ENCODE results near the gene EPHA4. TPM values are rescaled to one million over a fixed set of nuclear protein-coding genes. Genes with fewer than 3 reads are reported as not detected.

The EPHA4 gene
- total and polyA plus RNA-seq, 2 donors (not counting 1 experiment from before 2014, with no cell fraction given): 9.6 to 21.0 TPM

DNA sequence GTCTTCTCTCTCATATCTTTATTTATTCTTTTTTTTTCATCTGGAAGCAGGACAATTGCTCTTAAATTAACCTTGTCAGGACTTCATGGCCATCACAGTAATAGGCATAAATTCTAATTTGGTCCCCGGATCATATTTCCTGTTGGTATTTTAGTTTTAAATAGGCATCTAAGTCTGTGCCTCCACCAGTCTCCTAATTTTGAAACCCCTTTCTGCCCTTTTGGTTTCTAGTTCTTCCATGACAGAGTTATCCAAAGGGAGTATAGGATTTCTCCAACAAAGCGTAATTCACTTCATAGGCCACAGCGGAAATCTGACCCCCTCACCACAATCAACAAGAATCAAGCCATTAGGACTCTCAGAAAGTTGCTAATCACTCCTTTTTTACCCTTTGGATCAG, 3.8 kb downstream of the EPHA4 start:
- DNase-seq (ENCODE audit: low read depth in 2 of 2): no peak
- Histone ChIP-seq H4K20me1 (ENCODE audit: control insufficient read depth, extremely low read depth, insufficient read depth, low read length) (no peaks in the 10 kb centered on the region), H3K36me3 (ENCODE audit: control insufficient read depth, insufficient read depth, low read length) (no peaks in the 10 kb centered on the region), H3K4me1 (ENCODE audit: control insufficient read depth, extremely low read depth, insufficient read depth, low read length) (no peaks in the 10 kb centered on the region), H2AFZ (ENCODE audit: low read length) (no peak overlapping the region), H3K4me2 (ENCODE audit: extremely low read depth, insufficient read depth, low read length) (no peak overlapping the region), H3K4me3 (replicated peaks in 1 of 4; ENCODE audit: control extremely low read depth in 1 of 4, insufficient read depth in 1 of 4, low read depth in 3 of 4, low read length in 4 of 4) (no peak overlapping the region), H3K27me3 (ENCODE audit: control insufficient read depth, insufficient read depth, low read length) (peaks cover 5% of the 10 kb centered on the region), H3K9me3 (ENCODE audit: control insufficient read depth, insufficient read depth, low read depth, low read length) (no peaks in the 10 kb centered on the region), H3K79me2 (ENCODE audit: control insufficient read depth, insufficient read depth, low read length) (peaks cover 15% of the 10 kb centered on the region), H3K9ac (ENCODE audit: insufficient read depth, low read length) (no peak overlapping the region), H3K27ac (ENCODE audit: insufficient read depth, low read length) (no peak overlapping the region)
- no peak for TF ChIP-seq EZH2 (IDR thresholded peaks at IDR 0.05; ENCODE audit: low read length, missing control alignments)
- TF ChIP-seq, protein P1, sequence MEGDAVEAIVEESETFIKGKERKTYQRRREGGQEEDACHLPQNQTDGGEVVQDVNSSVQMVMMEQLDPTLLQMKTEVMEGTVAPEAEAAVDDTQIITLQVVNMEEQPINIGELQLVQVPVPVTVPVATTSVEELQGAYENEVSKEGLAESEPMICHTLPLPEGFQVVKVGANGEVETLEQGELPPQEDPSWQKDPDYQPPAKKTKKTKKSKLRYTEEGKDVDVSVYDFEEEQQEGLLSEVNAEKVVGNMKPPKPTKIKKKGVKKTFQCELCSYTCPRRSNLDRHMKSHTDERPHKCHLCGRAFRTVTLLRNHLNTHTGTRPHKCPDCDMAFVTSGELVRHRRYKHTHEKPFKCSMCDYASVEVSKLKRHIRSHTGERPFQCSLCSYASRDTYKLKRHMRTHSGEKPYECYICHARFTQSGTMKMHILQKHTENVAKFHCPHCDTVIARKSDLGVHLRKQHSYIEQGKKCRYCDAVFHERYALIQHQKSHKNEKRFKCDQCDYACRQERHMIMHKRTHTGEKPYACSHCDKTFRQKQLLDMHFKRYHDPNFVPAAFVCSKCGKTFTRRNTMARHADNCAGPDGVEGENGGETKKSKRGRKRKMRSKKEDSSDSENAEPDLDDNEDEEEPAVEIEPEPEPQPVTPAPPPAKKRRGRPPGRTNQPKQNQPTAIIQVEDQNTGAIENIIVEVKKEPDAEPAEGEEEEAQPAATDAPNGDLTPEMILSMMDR (conservative IDR thresholded peaks at IDR 0.05 in 1 of 2, IDR thresholded peaks at IDR 0.05 in 1 of 2; ENCODE audit: low read depth in 1 of 2, low read length in 2 of 2): no peak

DNA sequence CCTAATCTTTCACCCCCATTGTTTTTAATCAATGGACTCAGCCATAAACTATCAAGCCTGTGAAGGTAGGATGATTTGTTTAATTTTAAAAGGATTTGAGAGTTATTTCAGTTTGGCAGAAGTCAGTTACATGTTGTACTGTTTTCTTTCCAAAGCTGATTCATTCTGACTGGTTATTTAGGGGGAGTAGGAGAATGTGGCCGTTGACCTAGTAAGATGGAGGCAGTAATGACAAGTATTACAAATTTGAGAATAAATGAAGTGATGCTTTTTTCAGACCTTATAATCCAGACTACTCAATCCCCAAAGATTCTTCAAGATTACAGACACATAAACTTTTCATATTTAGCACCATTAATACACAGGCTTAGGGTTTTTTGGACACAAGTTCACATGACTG, 4.3 kb downstream of the EPHA4 start:
- peak; percentile 6 to 56 for DNase-seq (ENCODE audit: low read depth in 2 of 2)
- no peak overlapping the region for H3K9ac ChIP-seq (ENCODE audit: insufficient read depth, low read length)
- H3K4me2 ChIP-seq (ENCODE audit: extremely low read depth, insufficient read depth, low read length): no peak overlapping the region
- no peaks in the 10 kb centered on the region for H3K36me3 ChIP-seq (ENCODE audit: control insufficient read depth, insufficient read depth, low read length)
- TF ChIP-seq, protein P1 (conservative IDR thresholded peaks at IDR 0.05 in 1 of 2, IDR thresholded peaks at IDR 0.05 in 1 of 2; ENCODE audit: low read depth in 1 of 2, low read length in 2 of 2): no peak
- no peak for TF ChIP-seq EZH2 (IDR thresholded peaks at IDR 0.05; ENCODE audit: low read length, missing control alignments)
- H3K9me3 ChIP-seq (ENCODE audit: control insufficient read depth, insufficient read depth, low read depth, low read length): no peaks in the 10 kb centered on the region
- no peaks in the 10 kb centered on the region for H3K4me1 ChIP-seq (ENCODE audit: control insufficient read depth, extremely low read depth, insufficient read depth, low read length)
- no peak overlapping the region for H3K27ac ChIP-seq (ENCODE audit: insufficient read depth, low read length)
- H3K4me3 ChIP-seq (replicated peaks in 1 of 4; ENCODE audit: control extremely low read depth in 1 of 4, insufficient read depth in 1 of 4, low read depth in 3 of 4, low read length in 4 of 4): no peak overlapping the region
- H3K79me2 ChIP-seq (ENCODE audit: control insufficient read depth, insufficient read depth, low read length): peaks cover 15% of the 10 kb centered on the region
- no peak overlapping the region for H2AFZ ChIP-seq (ENCODE audit: low read length)
- H4K20me1 ChIP-seq (ENCODE audit: control insufficient read depth, extremely low read depth, insufficient read depth, low read length): no peaks in the 10 kb centered on the region
- peaks cover 5% of the 10 kb centered on the region for H3K27me3 ChIP-seq (ENCODE audit: control insufficient read depth, insufficient read depth, low read length)

DNA sequence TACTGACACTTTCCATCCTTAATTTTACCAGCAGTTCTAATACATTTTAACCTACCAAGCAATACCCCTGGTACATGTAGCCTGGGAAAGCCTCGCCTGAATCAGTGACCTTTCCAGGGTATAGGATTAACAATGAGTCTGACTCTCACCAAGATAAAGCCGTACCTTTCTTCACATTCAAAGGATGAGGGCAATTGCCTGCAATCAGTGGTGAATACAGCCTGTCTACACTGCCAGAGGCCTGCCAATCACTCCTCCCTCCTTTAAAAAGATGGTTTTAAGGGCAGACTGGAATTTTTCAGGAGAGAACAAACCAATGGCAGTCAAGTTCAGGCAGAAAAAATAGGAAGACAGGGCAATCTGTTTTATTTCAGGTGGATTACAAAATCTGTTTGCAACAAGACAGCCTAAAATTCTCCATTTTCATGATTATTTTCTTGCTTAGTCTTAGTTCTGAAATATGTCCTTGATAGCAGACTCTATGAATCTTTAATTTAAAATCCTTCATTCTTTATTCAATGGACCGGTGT, 4.8 kb downstream of the EPHA4 start:
- TF ChIP-seq EZH2 (IDR thresholded peaks at IDR 0.05; ENCODE audit: low read length, missing control alignments): no peak
- TF ChIP-seq, protein P1 (conservative IDR thresholded peaks at IDR 0.05 in 1 of 2, IDR thresholded peaks at IDR 0.05 in 1 of 2; ENCODE audit: low read depth in 1 of 2, low read length in 2 of 2): no peak
- Histone ChIP-seq H3K36me3 (ENCODE audit: control insufficient read depth, insufficient read depth, low read length) (no peaks in the 10 kb centered on the region), H3K27me3 (ENCODE audit: control insufficient read depth, insufficient read depth, low read length) (peaks cover 5% of the 10 kb centered on the region), H3K4me3 (replicated peaks in 1 of 4; ENCODE audit: control extremely low read depth in 1 of 4, insufficient read depth in 1 of 4, low read depth in 3 of 4, low read length in 4 of 4) (no peak overlapping the region), H3K4me2 (ENCODE audit: extremely low read depth, insufficient read depth, low read length) (no peak overlapping the region), H3K9me3 (ENCODE audit: control insufficient read depth, insufficient read depth, low read depth, low read length) (no peaks in the 10 kb centered on the region), H3K27ac (ENCODE audit: insufficient read depth, low read length) (no peak overlapping the region), H2AFZ (ENCODE audit: low read length) (no peak overlapping the region), H3K79me2 (ENCODE audit: control insufficient read depth, insufficient read depth, low read length) (peaks cover 15% of the 10 kb centered on the region), H3K9ac (ENCODE audit: insufficient read depth, low read length) (no peak overlapping the region), H4K20me1 (ENCODE audit: control insufficient read depth, extremely low read depth, insufficient read depth, low read length) (no peaks in the 10 kb centered on the region), H3K4me1 (ENCODE audit: control insufficient read depth, extremely low read depth, insufficient read depth, low read length) (no peaks in the 10 kb centered on the region)
- DNase-seq (ENCODE audit: low read depth in 2 of 2): no peak

Measured in fibroblast of lung (primary cell).